ENCODE results near the gene MYLK4. TPM values are rescaled to one million over a fixed set of nuclear protein-coding genes. Genes with fewer than 3 reads are reported as not detected.

Gene MYLK4
- total and polyA plus RNA-seq, 9 donors: 0.24 to 0.83 (median 0.50) TPM

GRCh38 chr6:2733324-2733723 is 17.4 kb downstream of the MYLK4 start:
- intact Hi-C loops (cut with DNase I): no loop called here
- no peak overlapping the region for H3K27ac ChIP-seq
- H3K9me3 ChIP-seq: no peaks in the 10 kb centered on the region
- no peak for DNase-seq
- peaks cover 5% of the 10 kb centered on the region for H3K4me1 ChIP-seq (ENCODE audit: insufficient read depth)
- H3K27me3 ChIP-seq: no peaks in the 10 kb centered on the region
- TF ChIP-seq CTCF (IDR thresholded peaks at IDR 0.05) (no peak), POLR2A (IDR thresholded peaks at IDR 0.05) (no peak), EP300 (IDR thresholded peaks at IDR 0.05) (no peak)
- H3K4me3 ChIP-seq: no peak overlapping the region
- WGBS, 3 donors: 88 to 91% (median 89%) methylated on average over 5 of the region's 5 CpGs
- no peaks in the 10 kb centered on the region for H3K36me3 ChIP-seq

GRCh38 chr6:2732503-2733089 is 18.1 kb downstream of the MYLK4 start:
- WGBS, 3 donors: 23 to 33% (median 29%) methylated on average over 5 of the region's 5 CpGs
- intact Hi-C loops (cut with DNase I): no loop called here
- Histone ChIP-seq H3K4me3 (no peak overlapping the region), H3K4me1 (ENCODE audit: insufficient read depth) (peaks cover 5% of the 10 kb centered on the region), H3K27me3 (no peaks in the 10 kb centered on the region), H3K36me3 (no peaks in the 10 kb centered on the region), H3K9me3 (no peaks in the 10 kb centered on the region), H3K27ac (no peak overlapping the region)
- peak in 2 of 5 donors; percentile 24 to 43 for DNase-seq
- no peak for TF ChIP-seq POLR2A (IDR thresholded peaks at IDR 0.05)
- no peak for TF ChIP-seq CTCF (IDR thresholded peaks at IDR 0.05)
- no peak for TF ChIP-seq EP300 (IDR thresholded peaks at IDR 0.05)

- Histone ChIP-seq H3K4me1 (ENCODE audit: insufficient read depth) (peaks cover 5% of the 10 kb centered on the region), H3K27me3 (no peaks in the 10 kb centered on the region), H3K4me3 (no peak overlapping the region), H3K27ac (no peak overlapping the region), H3K36me3 (no peaks in the 10 kb centered on the region), H3K9me3 (no peaks in the 10 kb centered on the region)
- DNase-seq: no peak
- TF ChIP-seq CTCF (IDR thresholded peaks at IDR 0.05): no peak
- TF ChIP-seq POLR2A (IDR thresholded peaks at IDR 0.05): no peak
- TF ChIP-seq EP300 (IDR thresholded peaks at IDR 0.05): no peak
- 65 to 81% (median 71%) methylated on average over 5 of the region's 5 CpGs for WGBS, 3 donors
- intact Hi-C loops (cut with DNase I): no loop called here
Measured at GRCh38 chr6:2731281-2731909, 19.3 kb downstream of the MYLK4 start.

- H3K9me3 ChIP-seq: no peaks in the 10 kb centered on the region
- no peaks in the 10 kb centered on the region for H3K27me3 ChIP-seq
- no peak overlapping the region for H3K27ac ChIP-seq
- no peaks in the 10 kb centered on the region for H3K36me3 ChIP-seq
- peaks cover 5% of the 10 kb centered on the region for H3K4me1 ChIP-seq (ENCODE audit: insufficient read depth)
- WGBS, 3 donors: 45 to 47% (median 46%) methylated on average over 9 of the region's 9 CpGs
- no peak for DNase-seq
- no peak for TF ChIP-seq EP300 (IDR thresholded peaks at IDR 0.05)
- intact Hi-C loops (cut with DNase I): no loop called here
- no peak overlapping the region for H3K4me3 ChIP-seq
Measured at GRCh38 chr6:2730353-2731107, 20.2 kb downstream of the MYLK4 start.

- Histone ChIP-seq H3K27ac (no peak overlapping the region), H3K27me3 (no peaks in the 10 kb centered on the region), H3K9me3 (no peaks in the 10 kb centered on the region), H3K4me3 (no peak overlapping the region), H3K36me3 (no peaks in the 10 kb centered on the region), H3K4me1 (ENCODE audit: insufficient read depth) (peaks cover 5% of the 10 kb centered on the region)
- TF ChIP-seq POLR2A (IDR thresholded peaks at IDR 0.05) (no peak), CTCF (IDR thresholded peaks at IDR 0.05) (no peak), EP300 (IDR thresholded peaks at IDR 0.05) (no peak)
- 94 to 95% (median 94%) methylated on average over 10 of the region's 10 CpGs for WGBS, 3 donors
- DNase-seq: no peak
- intact Hi-C loops (cut with DNase I): no loop called here
Measured at GRCh38 chr6:2729921-2730320, 20.8 kb downstream of the MYLK4 start.
